K562 (cell line): ENCODE data around the gene FANCF.

Experiments used
- ARNT ChIP-seq, 2 experiments: fragments of 450-650 bp; IDR thresholded peaks; 2 replicates each; pipeline ENCODE4 v1.6.1; 2016; ENCODE audit warnings: mild to moderate bottlenecking in 1 of 2
- BHLHE40 ChIP-seq: IDR thresholded peaks from 2 replicates; pipeline ENCODE4 v1.6.1; 2011; ENCODE audit warnings: low read length, improper control_type of control experiment
- CTCF ChIP-seq, 3 experiments: IDR thresholded peaks in 2 of 3; conservative IDR thresholded peaks in 1 of 3; 2 replicates each; pipeline ENCODE4 v1.5.1; 2011 to 2012; ENCODE audit warnings: low read length in 3 of 3, mild to moderate bottlenecking in 3 of 3, control low read depth in 2 of 3, improper control_type of control experiment in 1 of 3, inconsistent platforms in 1 of 3, low read depth in 1 of 3, mixed read lengths in 1 of 3, moderate library complexity in 1 of 3; ENCODE audit not compliant: insufficient read depth in 2 of 3
- ELF4 ChIP-seq: fragments of 450-650 bp; formaldehyde crosslinking; IDR thresholded peaks from 2 replicates; pipeline ENCODE4 v1.4.0; 2022; ENCODE audit warnings: missing genetic modification characterization
- ETV5 ChIP-seq: sonication (generic); formaldehyde crosslinking; IDR thresholded peaks from 2 replicates; pipeline ENCODE4 v1.4.0; 2020; ENCODE audit warnings: low read depth, mild to moderate bottlenecking, missing genetic modification reagents
- HDGF ChIP-seq: fragments of 450-650 bp; IDR thresholded peaks from 2 replicates; pipeline ENCODE4 v1.6.1; 2016
- POLR2AphosphoS5 ChIP-seq: IDR thresholded peaks from 2 replicates; pipeline ENCODE4 v1.6.1; 2011; ENCODE audit warnings: mild to moderate bottlenecking, low read depth, low read length, moderate library complexity; ENCODE audit not compliant: control insufficient read depth, insufficient read depth
- SREBF2 ChIP-seq: sonication (generic); formaldehyde crosslinking; IDR thresholded peaks from 2 replicates; pipeline ENCODE4 v1.4.0; 2020; ENCODE audit warnings: mild to moderate bottlenecking, missing genetic modification reagents
- SRSF3 ChIP-seq: fragments of 200-400 bp; formaldehyde crosslinking; IDR thresholded peaks from 2 replicates; pipeline ENCODE4 v1.6.1; 2016; ENCODE audit warnings: mild to moderate bottlenecking, low read length, moderate library complexity; ENCODE audit not compliant: insufficient read depth
- TARDBP ChIP-seq: fragments of 450-650 bp; IDR thresholded peaks from 2 replicates; pipeline ENCODE4 v1.6.1; 2016
- ZNF121 ChIP-seq: sonication (generic); formaldehyde crosslinking; conservative IDR thresholded peaks from 2 replicates; pipeline ENCODE4 v1.8.0; 2022; ENCODE audit warnings: missing genetic modification reagents

- TF ChIP-seq HDGF = no peak
- TF ChIP-seq TARDBP = no peak
- TF ChIP-seq ETV5 (CRISPR knock-in tag) = no peak
- no peak for TF ChIP-seq ELF4
- TF ChIP-seq BHLHE40 = no peak
- no peak for TF ChIP-seq ARNT (IDR thresholded peaks at IDR 0.05)
- TF ChIP-seq CTCF (IDR thresholded peaks at IDR 0.05 in 2 of 3, conservative IDR thresholded peaks at IDR 0.05 in 1 of 3; ENCODE audit: insufficient read depth in 2 of 3, low read depth in 1 of 3, low read length in 3 of 3) = no peak
- no peak for TF ChIP-seq ZNF121 (CRISPR knock-in tag)
- TF ChIP-seq POLR2AphosphoS5 = no peak
- no peak for TF ChIP-seq SRSF3
- TF ChIP-seq SREBF2 (CRISPR knock-in tag) = no peak
These were observed 43.7 kb upstream of the FANCF start for GRCh38 chr11:22669368-22669767.
